Hepatocyte (in vitro differentiated cells): ENCODE measurements around the gene ENPP1.

Experiments
- CTCF ChIP-seq: fragments of 200-600 bp; sonication (generic); IDR thresholded peaks from 2 replicates; pipeline ENCODE4 v1.5.1; 2016; ENCODE audit warnings: antibody characterized with exemption, mild to moderate bottlenecking; ENCODE audit not compliant: poor library complexity
- EZH2 ChIP-seq: fragments of 200-600 bp; sonication (generic); IDR thresholded peaks from 2 replicates; pipeline ENCODE4 v1.6.1; 2016; ENCODE audit warnings: antibody characterized with exemption, mild to moderate bottlenecking, borderline replicate concordance

GRCh38 chr6:131885237-131885636, 77.4 kb downstream of the ENPP1 start:
- TF ChIP-seq CTCF (no peak), EZH2 (no peak)
